ENCODE data around the gene FAM162A.

- TF ChIP-seq POLR2A (IDR thresholded peaks at IDR 0.05) (no peak), POLR2AphosphoS5 (IDR thresholded peaks at IDR 0.05) (no peak)
- TF ChIP-seq, protein P1, sequence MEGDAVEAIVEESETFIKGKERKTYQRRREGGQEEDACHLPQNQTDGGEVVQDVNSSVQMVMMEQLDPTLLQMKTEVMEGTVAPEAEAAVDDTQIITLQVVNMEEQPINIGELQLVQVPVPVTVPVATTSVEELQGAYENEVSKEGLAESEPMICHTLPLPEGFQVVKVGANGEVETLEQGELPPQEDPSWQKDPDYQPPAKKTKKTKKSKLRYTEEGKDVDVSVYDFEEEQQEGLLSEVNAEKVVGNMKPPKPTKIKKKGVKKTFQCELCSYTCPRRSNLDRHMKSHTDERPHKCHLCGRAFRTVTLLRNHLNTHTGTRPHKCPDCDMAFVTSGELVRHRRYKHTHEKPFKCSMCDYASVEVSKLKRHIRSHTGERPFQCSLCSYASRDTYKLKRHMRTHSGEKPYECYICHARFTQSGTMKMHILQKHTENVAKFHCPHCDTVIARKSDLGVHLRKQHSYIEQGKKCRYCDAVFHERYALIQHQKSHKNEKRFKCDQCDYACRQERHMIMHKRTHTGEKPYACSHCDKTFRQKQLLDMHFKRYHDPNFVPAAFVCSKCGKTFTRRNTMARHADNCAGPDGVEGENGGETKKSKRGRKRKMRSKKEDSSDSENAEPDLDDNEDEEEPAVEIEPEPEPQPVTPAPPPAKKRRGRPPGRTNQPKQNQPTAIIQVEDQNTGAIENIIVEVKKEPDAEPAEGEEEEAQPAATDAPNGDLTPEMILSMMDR (IDR thresholded peaks at IDR 0.05 in 8 of 11, conservative IDR thresholded peaks at IDR 0.05 in 3 of 11) = no peak
Measured at GRCh38 chr3:122351612-122352011, 32.4 kb upstream of the FAM162A start.

Data from spleen (tissue), 7 donors.